Mucosa of descending colon (tissue), 3 donors: ENCODE results near the gene MIOX. TPM values are rescaled to one million over a fixed set of nuclear protein-coding genes. Genes with fewer than 3 reads are reported as not detected.

Experiments used
- ATAC-seq: fragments of 200-7000 bp; cut with Tn5 transposase; one replicate; pipeline ENCODE4 v1.9.1; 2020; ENCODE audit warnings: mild to moderate bottlenecking, moderate library complexity
- DNase-seq, 3 donors: peaks; one replicate each; pipeline ENCODE4 v3.0.0-alpha.2; 2020
- H3K36me3 ChIP-seq: fragments of 200-600 bp; one replicate; pipeline ENCODE4 v1.8.0; 2021; ENCODE audit warnings: low read depth, mild to moderate bottlenecking
- H3K4me1 ChIP-seq: fragments of 200-600 bp; one replicate; pipeline ENCODE4 v1.8.0; 2021; ENCODE audit warnings: low read depth, mild to moderate bottlenecking
- H3K4me3 ChIP-seq: fragments of 200-600 bp; one replicate; pipeline ENCODE4 v1.8.0; 2021; ENCODE audit warnings: mild to moderate bottlenecking
- H3K9me3 ChIP-seq: fragments of 200-600 bp; one replicate; pipeline ENCODE4 v1.8.0; 2021; ENCODE audit warnings: mild to moderate bottlenecking
- intact Hi-C, 2 donors: fragments of 100-400 bp; cut with DNase I in 1 of 2; cut with micrococcal nuclease in 1 of 2; formaldehyde crosslinking; loops; one replicate each; pipeline versions ENCODE4 v1.11.0 to v1.11.1; 2022; cut with DNase I, micrococcal nuclease
- total RNA-seq, 3 donors: library from RNA; stranded (reverse); fragmentation: NEBNext Ultra II Directional in 2 of 3; extraction: Animal tissue kit (Norgen Biotek cat#: 25700) in 2 of 3; gene quantifications; one replicate each; pipeline versions ENCODE4 v1.2.1 to v1.2.4, GENCODE V29; 2021 to 2023
- TF ChIP-seq, protein P1 (sequence below): fragments of 200-600 bp; IDR thresholded peaks from one replicate; pipeline ENCODE4 v1.8.0; 2022; ENCODE audit warnings: antibody characterized with exemption, mild to moderate bottlenecking
- donor health status: DM: no; HTN: no; CAD: no; lungs with moderate emphysema.
- donor health status: DM: no; HTN: no; CAD: no.
- donor health status: DM: no; HTN: yes; CAD: no.

Gene MIOX
- total RNA-seq, 3 donors from 2014 or later: not detected

DNA sequence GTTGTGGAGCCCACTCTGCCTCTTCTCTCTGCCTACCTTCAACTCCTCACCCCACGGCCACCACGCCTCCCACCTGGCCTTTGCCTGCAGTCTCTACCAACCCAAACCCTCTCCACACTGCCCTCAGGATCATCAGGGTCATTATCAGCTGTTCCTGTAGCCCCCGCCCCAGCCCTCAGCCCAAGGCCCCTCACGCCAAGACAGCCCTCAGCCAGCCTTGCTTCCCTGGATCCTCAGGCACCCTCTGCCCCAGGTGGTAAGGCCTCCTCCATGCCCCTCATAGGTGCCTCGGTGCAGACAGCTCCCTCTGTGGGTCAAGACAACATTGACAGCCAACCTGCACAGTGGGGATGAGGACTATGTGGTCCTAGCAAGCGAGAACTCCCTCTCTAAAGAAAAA lies 13.6 kb upstream of the MIOX start:
- Histone ChIP-seq H3K36me3 (no peaks in the 10 kb centered on the region), H3K4me3 (no peak overlapping the region), H3K9me3 (no peaks in the 10 kb centered on the region), H3K4me1 (peaks cover 56% of the 10 kb centered on the region)
- intact Hi-C loops: no loop called here
- no peak for ATAC-seq
- TF ChIP-seq, protein P1, sequence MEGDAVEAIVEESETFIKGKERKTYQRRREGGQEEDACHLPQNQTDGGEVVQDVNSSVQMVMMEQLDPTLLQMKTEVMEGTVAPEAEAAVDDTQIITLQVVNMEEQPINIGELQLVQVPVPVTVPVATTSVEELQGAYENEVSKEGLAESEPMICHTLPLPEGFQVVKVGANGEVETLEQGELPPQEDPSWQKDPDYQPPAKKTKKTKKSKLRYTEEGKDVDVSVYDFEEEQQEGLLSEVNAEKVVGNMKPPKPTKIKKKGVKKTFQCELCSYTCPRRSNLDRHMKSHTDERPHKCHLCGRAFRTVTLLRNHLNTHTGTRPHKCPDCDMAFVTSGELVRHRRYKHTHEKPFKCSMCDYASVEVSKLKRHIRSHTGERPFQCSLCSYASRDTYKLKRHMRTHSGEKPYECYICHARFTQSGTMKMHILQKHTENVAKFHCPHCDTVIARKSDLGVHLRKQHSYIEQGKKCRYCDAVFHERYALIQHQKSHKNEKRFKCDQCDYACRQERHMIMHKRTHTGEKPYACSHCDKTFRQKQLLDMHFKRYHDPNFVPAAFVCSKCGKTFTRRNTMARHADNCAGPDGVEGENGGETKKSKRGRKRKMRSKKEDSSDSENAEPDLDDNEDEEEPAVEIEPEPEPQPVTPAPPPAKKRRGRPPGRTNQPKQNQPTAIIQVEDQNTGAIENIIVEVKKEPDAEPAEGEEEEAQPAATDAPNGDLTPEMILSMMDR: no peak
- DNase-seq: peak in 2 of 3 donors; percentile 33 to 58

DNA sequence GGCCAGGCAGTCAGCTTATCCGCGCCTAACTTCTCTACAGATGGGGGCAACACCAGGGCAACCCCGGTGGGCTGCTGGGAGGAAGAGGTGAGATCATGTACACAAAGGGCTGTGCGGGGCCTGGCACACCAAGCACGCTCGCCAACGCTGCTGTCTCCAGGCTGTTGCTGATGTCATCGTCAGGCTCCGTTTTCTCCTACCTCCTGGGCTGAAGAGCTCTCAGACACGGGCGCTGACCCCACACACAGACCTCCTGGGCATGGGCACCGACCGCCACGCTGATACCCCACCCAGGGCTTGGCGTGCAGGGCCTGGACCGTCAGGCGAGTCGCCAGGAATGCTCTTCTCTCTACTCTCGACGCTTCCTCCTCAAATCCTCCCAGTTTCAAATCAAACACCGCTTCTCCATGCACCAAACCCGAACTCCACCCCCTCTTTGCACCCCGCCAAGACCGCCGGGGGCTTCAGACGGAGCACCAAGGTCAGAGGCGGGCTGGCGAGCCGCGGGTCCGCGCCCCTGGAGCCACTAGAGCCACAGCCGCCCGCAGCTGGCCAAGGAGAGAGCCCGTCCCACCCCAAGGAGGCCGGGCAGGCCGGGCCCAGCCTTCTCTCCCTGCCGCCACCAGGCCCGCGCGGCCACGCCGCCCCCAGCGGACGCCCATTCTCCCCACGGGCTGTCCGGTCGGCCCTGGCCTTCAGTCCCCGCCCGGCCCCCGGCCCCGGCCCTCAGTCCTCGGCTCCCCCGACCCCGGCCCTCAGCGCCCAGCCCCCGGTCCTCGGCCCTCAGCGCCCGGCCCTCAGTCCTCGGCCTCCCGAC lies 12.6 kb upstream of the MIOX start:
- H3K36me3 ChIP-seq: no peaks in the 10 kb centered on the region
- peaks cover 52% of the 10 kb centered on the region for H3K4me1 ChIP-seq
- intact Hi-C loops: no loop called here
- DNase-seq (peak; percentile 44 to 71 (median 70)), ATAC-seq (peak; percentile 32)
- TF ChIP-seq, protein P1: no peak
- H3K9me3 ChIP-seq: no peaks in the 10 kb centered on the region
- peak overlapping the region; percentile 95 for H3K4me3 ChIP-seq

GRCh38 chr22:50474710-50475651 lies 11.7 kb upstream of the MIOX start, which contains the start of gene SBF1:
Gene SBF1 (minus strand): TSS chr22:50475035. CDS start chr22:50474840, 195 bp downstream.
- TF ChIP-seq, protein P1: no peak
- Histone ChIP-seq H3K4me3 (peak within 1 kb of the TSS; percentile 95), H3K36me3 (no peaks in the 10 kb centered on the region), H3K9me3 (no peaks in the 10 kb centered on the region), H3K4me1 (peaks cover 43% of the 10 kb centered on the region)
- intact Hi-C loops: no loop called here
- ATAC-seq (peak; percentile 81), DNase-seq (peak; percentile 93 to 95 (median 93))

- H3K4me1 ChIP-seq: peaks cover 37% of the 10 kb centered on the region
- no peaks in the 10 kb centered on the region for H3K36me3 ChIP-seq
- no peak overlapping the region for H3K4me3 ChIP-seq
- no peaks in the 10 kb centered on the region for H3K9me3 ChIP-seq
- no peak for ATAC-seq
- intact Hi-C loops: no loop called here
- TF ChIP-seq, protein P1: no peak
- peak in 1 of 3 donors; percentile 40 for DNase-seq
Measured at GRCh38 chr22:50475652-50476002, 11.0 kb upstream of the MIOX start.

GRCh38 chr22:50476868-50477267 lies 9.8 kb upstream of the MIOX start:
- no peak overlapping the region for H3K4me3 ChIP-seq
- H3K9me3 ChIP-seq: no peaks in the 10 kb centered on the region
- peaks cover 30% of the 10 kb centered on the region for H3K4me1 ChIP-seq
- H3K36me3 ChIP-seq: no peaks in the 10 kb centered on the region
- TF ChIP-seq, protein P1: no peak
- DNase-seq (peak in 1 of 3 donors; percentile 39), ATAC-seq (no peak)
- intact Hi-C loops: no loop called here
